Gastroesophageal sphincter (tissue), 3 donors: ENCODE data around the gene ITGAE.

Source experiments
- CTCF ChIP-seq, 4 experiments: fragments of 200-600 bp in 2 of 4; fragments of 450-650 bp in 2 of 4; sonication (generic) in 1 of 4; IDR thresholded peaks; one replicate each; pipeline ENCODE4 v1.5.1; 2017 to 2019; ENCODE audit warnings: antibody characterized with exemption in 4 of 4, mild to moderate bottlenecking in 2 of 4, moderate library complexity in 2 of 4
- POLR2A ChIP-seq, 2 donors: fragments of 450-650 bp; IDR thresholded peaks; one replicate each; pipeline ENCODE4 v1.6.1; 2017; ENCODE audit warnings: antibody characterized with exemption in 2 of 2, mild to moderate bottlenecking in 2 of 2, moderate library complexity in 1 of 2

- TF ChIP-seq CTCF (IDR thresholded peaks at IDR 0.05): no peak
- no peak for TF ChIP-seq POLR2A (IDR thresholded peaks at IDR 0.05)
Measured at GRCh38 chr17:3828151-3828851, 27.3 kb upstream of the ITGAE start.
